Neural progenitor cell (in vitro differentiated cells): Measurements from ENCODE around the gene MAP4K2. TPM values are rescaled to one million over a fixed set of nuclear protein-coding genes. Genes with fewer than 3 reads are reported as not detected.
A peak's percentile ranks its signal among the peaks of the same experiment; 100 is the strongest.

Experiments
- DNase-seq: peaks from one replicate; pipeline ENCODE4 v3.0.0-alpha.2; 2016; ENCODE audit warnings: low spot score
- H2AFZ ChIP-seq: fragments of 200-600 bp; sonication (generic); replicated peaks from 2 replicates; pipeline ENCODE4 v1.6.1; 2016; ENCODE audit warnings: antibody characterized with exemption
- H3F3A ChIP-seq: fragments of 200-600 bp; sonication (generic); 2 replicates; pipeline ENCODE4 v1.6.1; 2016; ENCODE audit warnings: antibody characterized with exemption, low read depth
- H3K27ac ChIP-seq: fragments of 200-600 bp; sonication (generic); 2 replicates; pipeline ENCODE4 v1.5.1; 2016; ENCODE audit warnings: mild to moderate bottlenecking
- H3K27me3 ChIP-seq: fragments of 200-600 bp; sonication (generic); 2 replicates; pipeline ENCODE4 v1.6.1; 2016; ENCODE audit warnings: mild to moderate bottlenecking, moderate library complexity
- H3K36me3 ChIP-seq: fragments of 200-600 bp; sonication (generic); 2 replicates; pipeline ENCODE4 v1.5.1; 2016
- H3K4me1 ChIP-seq: fragments of 200-600 bp; sonication (generic); 2 replicates; pipeline ENCODE4 v1.6.1; 2016; ENCODE audit warnings: mixed run types
- H3K4me2 ChIP-seq: fragments of 200-600 bp; sonication (generic); 2 replicates; pipeline ENCODE4 v1.6.1; 2016
- H3K4me3 ChIP-seq: fragments of 200-600 bp; sonication (generic); 2 replicates; pipeline ENCODE4 v1.5.1; 2016
- H3K79me2 ChIP-seq: fragments of 200-600 bp; sonication (generic); 2 replicates; pipeline ENCODE4 v1.6.1; 2016; ENCODE audit warnings: low read depth
- H3K9ac ChIP-seq: fragments of 200-600 bp; sonication (generic); 2 replicates; pipeline ENCODE4 v1.6.1; 2016
- H3K9me3 ChIP-seq: fragments of 200-600 bp; sonication (generic); 2 replicates; pipeline ENCODE4 v1.5.1; 2016; ENCODE audit warnings: low read depth
- H4K20me1 ChIP-seq: fragments of 200-600 bp; sonication (generic); 2 replicates; pipeline ENCODE4 v1.6.1; 2016; ENCODE audit warnings: low read depth
- H3K27ac Mint-ChIP-seq: 3 replicates; pipeline ENCODE4 v1.8.0; 2021; ENCODE audit warnings: mixed read lengths
- H3K27me3 Mint-ChIP-seq: 2 replicates; pipeline ENCODE4 v1.8.0; 2022; ENCODE audit warnings: low read depth, mild to moderate bottlenecking, inconsistent platforms, moderate library complexity, mixed read lengths; ENCODE audit not compliant: insufficient read depth
- H3K36me3 Mint-ChIP-seq: 3 replicates; pipeline ENCODE4 v1.8.0; 2021; ENCODE audit warnings: mixed read lengths
- H3K4me1 Mint-ChIP-seq: 3 replicates; pipeline ENCODE4 v1.8.0; 2021; ENCODE audit warnings: mixed read lengths
- H3K4me3 Mint-ChIP-seq: 3 replicates; pipeline ENCODE4 v1.8.0; 2021; ENCODE audit warnings: mild to moderate bottlenecking, moderate library complexity, mixed read lengths
- H3K9me3 Mint-ChIP-seq: 3 replicates; pipeline ENCODE4 v1.8.0; 2020; ENCODE audit warnings: mixed read lengths
- EZH2 ChIP-seq: fragments of 200-600 bp; sonication (generic); IDR thresholded peaks from 2 replicates; pipeline ENCODE4 v1.6.1; 2017; ENCODE audit warnings: antibody characterized with exemption, mild to moderate bottlenecking, moderate library complexity
- EZH2phosphoT487 ChIP-seq: fragments of 200-600 bp; sonication (generic); IDR thresholded peaks from 2 replicates; pipeline ENCODE4 v1.6.1; 2017; ENCODE audit warnings: antibody characterized with exemption
- total RNA-seq: library from RNA; depleted of rRNA; stranded (reverse); fragments of >200 nt; gene quantifications from 2 replicates; pipeline ENCODE4 v1.2.3, GENCODE V29; 2015; ENCODE audit warnings: low replicate concordance
- TF ChIP-seq, protein P1 (sequence below): fragments of 200-600 bp; sonication (generic); IDR thresholded peaks from 2 replicates; pipeline ENCODE4 v1.5.1; 2017; ENCODE audit warnings: antibody characterized with exemption, mild to moderate bottlenecking

MAP4K2 gene
- total RNA-seq, 1 donor from 2014 or later: 15.8 TPM

DNA sequence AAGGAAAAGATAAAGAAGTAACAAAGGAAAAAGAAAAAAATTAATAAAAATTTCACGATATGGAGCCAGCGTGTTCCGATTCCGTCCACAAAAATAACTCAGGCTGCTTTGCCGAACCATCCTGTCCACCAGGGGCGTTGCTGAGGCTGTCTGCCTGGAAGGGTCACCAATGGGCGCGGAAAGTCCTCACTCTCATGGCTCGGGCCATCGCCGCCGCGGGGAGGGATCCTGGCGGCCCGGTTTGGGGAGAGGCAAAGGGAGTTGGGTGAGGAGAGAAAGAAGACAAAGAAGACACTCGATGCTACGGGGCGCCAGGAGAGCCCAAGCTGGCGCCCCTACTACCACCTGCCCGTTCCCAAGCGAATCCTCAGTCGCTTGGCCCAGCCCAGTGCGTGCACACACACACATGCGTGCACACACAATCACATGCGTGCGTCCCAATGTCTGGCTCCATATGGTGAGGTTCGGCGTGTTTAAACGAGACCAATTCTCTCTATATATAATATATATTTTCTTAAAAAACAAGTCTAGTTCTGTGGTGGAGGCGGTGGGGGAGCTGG lies 37.6 kb downstream of the MAP4K2 start:
- peak overlapping the region; percentile 63 for H3K27ac ChIP-seq
- peak overlapping the region; percentile 54 for H3K4me3 Mint-ChIP-seq
- no peak overlapping the region for H3K27ac Mint-ChIP-seq

DNA sequence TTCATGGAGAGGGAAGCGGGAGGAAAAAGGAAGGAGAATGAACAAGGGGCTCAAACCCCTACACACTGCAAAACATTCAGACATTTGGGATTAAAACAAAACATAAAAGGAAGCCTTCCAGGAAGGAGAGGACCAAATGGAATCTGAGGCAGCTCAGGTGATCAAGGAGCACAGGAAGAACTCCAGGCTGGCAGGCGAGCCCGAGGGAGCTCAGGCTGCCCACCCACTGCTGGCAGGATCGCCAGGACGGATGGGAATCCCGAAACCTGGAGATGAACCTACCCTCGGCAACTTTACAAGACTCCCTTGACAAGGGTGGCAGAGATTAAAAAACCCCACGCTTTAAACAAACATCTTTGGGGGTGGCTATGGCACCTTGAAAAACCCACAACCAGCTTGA lies 38.3 kb downstream of the MAP4K2 start:
- no peak overlapping the region for H3K27ac Mint-ChIP-seq
- Histone ChIP-seq H3F3A (peaks cover 98% of the 10 kb centered on the region), H3K79me2 (peaks cover 43% of the 10 kb centered on the region), H3K36me3 (peaks cover 19% of the 10 kb centered on the region), H3K9ac (no peak overlapping the region), H3K27me3 (no peaks in the 10 kb centered on the region), H3K4me1 (peaks cover 53% of the 10 kb centered on the region), H3K4me2 (no peak overlapping the region), H3K4me3 (no peak overlapping the region), H4K20me1 (peaks cover 98% of the 10 kb centered on the region), H2AFZ (no peak overlapping the region), H3K27ac (peak overlapping the region; percentile 63), H3K9me3 (no peaks in the 10 kb centered on the region)
- H3K9me3 Mint-ChIP-seq: no peaks in the 10 kb centered on the region
- H3K36me3 Mint-ChIP-seq: peaks cover 39% of the 10 kb centered on the region
- peak overlapping the region; percentile 54 for H3K4me3 Mint-ChIP-seq
- no peak for DNase-seq
- peaks cover 24% of the 10 kb centered on the region for H3K27me3 Mint-ChIP-seq
- H3K4me1 Mint-ChIP-seq: peaks cover 79% of the 10 kb centered on the region
- TF ChIP-seq EZH2phosphoT487 (no peak), EZH2 (no peak)
- TF ChIP-seq, protein P1, sequence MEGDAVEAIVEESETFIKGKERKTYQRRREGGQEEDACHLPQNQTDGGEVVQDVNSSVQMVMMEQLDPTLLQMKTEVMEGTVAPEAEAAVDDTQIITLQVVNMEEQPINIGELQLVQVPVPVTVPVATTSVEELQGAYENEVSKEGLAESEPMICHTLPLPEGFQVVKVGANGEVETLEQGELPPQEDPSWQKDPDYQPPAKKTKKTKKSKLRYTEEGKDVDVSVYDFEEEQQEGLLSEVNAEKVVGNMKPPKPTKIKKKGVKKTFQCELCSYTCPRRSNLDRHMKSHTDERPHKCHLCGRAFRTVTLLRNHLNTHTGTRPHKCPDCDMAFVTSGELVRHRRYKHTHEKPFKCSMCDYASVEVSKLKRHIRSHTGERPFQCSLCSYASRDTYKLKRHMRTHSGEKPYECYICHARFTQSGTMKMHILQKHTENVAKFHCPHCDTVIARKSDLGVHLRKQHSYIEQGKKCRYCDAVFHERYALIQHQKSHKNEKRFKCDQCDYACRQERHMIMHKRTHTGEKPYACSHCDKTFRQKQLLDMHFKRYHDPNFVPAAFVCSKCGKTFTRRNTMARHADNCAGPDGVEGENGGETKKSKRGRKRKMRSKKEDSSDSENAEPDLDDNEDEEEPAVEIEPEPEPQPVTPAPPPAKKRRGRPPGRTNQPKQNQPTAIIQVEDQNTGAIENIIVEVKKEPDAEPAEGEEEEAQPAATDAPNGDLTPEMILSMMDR: no peak

More for the DNA sequence above, 37.6 kb downstream of the MAP4K2 start:
- Histone ChIP-seq H3K79me2 (peaks cover 49% of the 10 kb centered on the region), H3K9me3 (no peaks in the 10 kb centered on the region), H3K27me3 (no peaks in the 10 kb centered on the region), H3K4me3 (no peak overlapping the region), H3F3A (peaks cover 98% of the 10 kb centered on the region), H2AFZ (no peak overlapping the region), H3K4me1 (peaks cover 48% of the 10 kb centered on the region), H4K20me1 (peaks cover 100% of the 10 kb centered on the region), H3K4me2 (no peak overlapping the region), H3K9ac (no peak overlapping the region), H3K36me3 (peaks cover 21% of the 10 kb centered on the region)
- H3K4me1 Mint-ChIP-seq: peaks cover 73% of the 10 kb centered on the region
- H3K9me3 Mint-ChIP-seq: no peaks in the 10 kb centered on the region
- TF ChIP-seq, protein P1: peak; percentile 45
- no peak for TF ChIP-seq EZH2phosphoT487
- no peak for TF ChIP-seq EZH2
- peaks cover 41% of the 10 kb centered on the region for H3K36me3 Mint-ChIP-seq
- peak; percentile 45 for DNase-seq
- peaks cover 19% of the 10 kb centered on the region for H3K27me3 Mint-ChIP-seq

DNA sequence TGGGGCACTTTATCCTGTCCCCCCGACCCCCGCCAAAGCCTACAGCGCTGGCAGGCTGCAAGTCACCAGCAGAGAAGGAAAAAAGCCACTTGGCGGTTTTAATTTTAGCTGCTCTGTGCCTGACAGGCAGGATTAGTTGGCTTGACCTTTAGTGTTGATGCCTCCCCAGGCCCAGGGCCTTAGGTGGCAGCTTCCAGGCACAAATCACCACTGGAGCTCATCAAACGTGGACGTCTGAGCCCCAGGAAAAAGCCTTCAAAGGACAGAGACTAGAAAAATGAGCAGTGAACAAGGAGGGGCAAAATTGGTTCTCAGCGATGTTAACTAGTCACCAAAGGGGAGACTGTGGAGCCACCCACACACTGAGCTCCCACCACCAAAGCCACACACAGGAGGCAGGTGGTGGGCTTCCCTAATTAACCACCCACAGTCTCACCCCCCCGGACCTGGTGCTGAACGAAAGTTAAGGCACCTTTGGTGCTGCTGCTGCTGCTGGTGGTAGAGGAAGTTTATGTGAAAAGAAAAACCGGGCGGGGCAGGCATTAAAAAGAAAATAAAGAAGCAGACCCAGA lies 38.9 kb downstream of the MAP4K2 start:
- no peaks in the 10 kb centered on the region for H3K9me3 ChIP-seq
- Mint-ChIP-seq H3K4me1 (peaks cover 81% of the 10 kb centered on the region), H3K36me3 (peaks cover 34% of the 10 kb centered on the region), H3K27me3 (peaks cover 26% of the 10 kb centered on the region), H3K9me3 (no peaks in the 10 kb centered on the region), H3K4me3 (peak overlapping the region; percentile 66), H3K27ac (peak overlapping the region; percentile 38)
- H3F3A ChIP-seq: peaks cover 97% of the 10 kb centered on the region
- H3K4me2 ChIP-seq: peak overlapping the region; percentile 27
- no peak overlapping the region for H3K4me3 ChIP-seq
- DNase-seq: peak; percentile 43
- peaks cover 36% of the 10 kb centered on the region for H3K79me2 ChIP-seq
- peaks cover 14% of the 10 kb centered on the region for H3K36me3 ChIP-seq
- no peak overlapping the region for H2AFZ ChIP-seq
- no peak for TF ChIP-seq EZH2
- TF ChIP-seq, protein P1: no peak
- no peak for TF ChIP-seq EZH2phosphoT487
- H3K27me3 ChIP-seq: no peaks in the 10 kb centered on the region
- H3K9ac ChIP-seq: no peak overlapping the region
- peaks cover 59% of the 10 kb centered on the region for H3K4me1 ChIP-seq
- peak overlapping the region; percentile 63 for H3K27ac ChIP-seq
- H4K20me1 ChIP-seq: peaks cover 92% of the 10 kb centered on the region
